Smooth muscle cell (in vitro differentiated cells): ENCODE data around the gene FAM107A. TPM values are rescaled to one million over a fixed set of nuclear protein-coding genes. Genes with fewer than 3 reads are reported as not detected.

ENCODE experiments used
- DNase-seq: peaks from one replicate; lab custom pipeline; 2025; ENCODE audit not compliant: unreplicated experiment; lab: John Stamatoyannopoulos, UW
- H2AFZ ChIP-seq: fragments of 200-600 bp; sonication (generic); 2 replicates; pipeline ENCODE4 v1.6.0; 2016; ENCODE audit warnings: antibody characterized with exemption, low read depth, mild to moderate bottlenecking
- H3F3A ChIP-seq: fragments of 200-600 bp; sonication (generic); 2 replicates; pipeline ENCODE4 v1.6.0; 2017; ENCODE audit warnings: antibody characterized with exemption, low read depth
- H3K27ac ChIP-seq: fragments of 200-600 bp; sonication (generic); 2 replicates; pipeline ENCODE4 v1.5.1; 2016; ENCODE audit warnings: low read depth, mild to moderate bottlenecking
- H3K27me3 ChIP-seq: fragments of 200-600 bp; sonication (generic); 2 replicates; pipeline ENCODE4 v1.6.1; 2016; ENCODE audit warnings: low read depth, mild to moderate bottlenecking
- H3K36me3 ChIP-seq: fragments of 200-600 bp; sonication (generic); 2 replicates; pipeline ENCODE4 v1.5.1; 2016; ENCODE audit warnings: low read depth
- H3K4me1 ChIP-seq: fragments of 200-600 bp; sonication (generic); 2 replicates; pipeline ENCODE4 v1.5.1; 2016; ENCODE audit warnings: low read depth
- H3K4me2 ChIP-seq: fragments of 200-600 bp; sonication (generic); 2 replicates; pipeline ENCODE4 v1.6.0; 2016; ENCODE audit warnings: mild to moderate bottlenecking
- H3K4me3 ChIP-seq: fragments of 200-600 bp; sonication (generic); 2 replicates; pipeline ENCODE4 v1.5.1; 2016; ENCODE audit warnings: mild to moderate bottlenecking
- H3K79me2 ChIP-seq: fragments of 200-600 bp; sonication (generic); 2 replicates; pipeline ENCODE4 v1.6.0; 2016; ENCODE audit warnings: low read depth, mild to moderate bottlenecking
- H3K9ac ChIP-seq: fragments of 200-600 bp; sonication (generic); 2 replicates; pipeline ENCODE4 v1.6.0; 2016; ENCODE audit warnings: low read depth
- H3K9me3 ChIP-seq: fragments of 200-600 bp; sonication (generic); replicated peaks from 2 replicates; pipeline ENCODE4 v1.5.1; 2016; ENCODE audit warnings: low read depth
- H4K20me1 ChIP-seq: fragments of 200-600 bp; sonication (generic); 2 replicates; pipeline ENCODE4 v1.6.0; 2016; ENCODE audit warnings: low read depth
- CTCF ChIP-seq: fragments of 200-600 bp; sonication (generic); IDR thresholded peaks from 2 replicates; pipeline ENCODE4 v1.5.1; 2017; ENCODE audit warnings: borderline replicate concordance, mild to moderate bottlenecking, antibody characterized with exemption; ENCODE audit not compliant: insufficient read depth, poor library complexity, severe bottlenecking
- WGBS: methylation state at CpG from one replicate; pipeline ENCODE4 v1.1.7; 2016; ENCODE audit warnings: low lambda C conversion rate; 5-methylcytosine and 5-hydroxymethylcytosine counted together
- polyA plus RNA-seq: library from polyadenylated mRNA; unstranded; fragments of >200 nt; fragmentation: Nextera tagmentation; extraction: Ambion mirVana; gene quantifications from 2 replicates; pipeline ENCODE4 v1.2.1, GENCODE V29; 2016
- total RNA-seq: library from RNA; depleted of rRNA; stranded (reverse); fragments of >200 nt; gene quantifications from 2 replicates; pipeline ENCODE4 v1.2.3, GENCODE V29; 2014

The FAM107A gene
- total and polyA plus RNA-seq, 2 experiments from 2014 or later = not detected

GRCh38 chr3:58591517-58592510 lies 14.6 kb upstream of the FAM107A start:
- no peaks in the 10 kb centered on the region for H3K36me3 ChIP-seq
- H3K27me3 ChIP-seq = peaks cover 12% of the 10 kb centered on the region
- no peaks in the 10 kb centered on the region for H4K20me1 ChIP-seq
- H3F3A ChIP-seq = no peaks in the 10 kb centered on the region
- H3K4me2 ChIP-seq = no peak overlapping the region
- H3K79me2 ChIP-seq = no peaks in the 10 kb centered on the region
- H2AFZ ChIP-seq = no peak overlapping the region
- WGBS = 75% methylated on average over 6 of the region's 6 CpGs
- H3K4me1 ChIP-seq = no peaks in the 10 kb centered on the region
- H3K9me3 ChIP-seq = no peaks in the 10 kb centered on the region
- no peak for TF ChIP-seq CTCF
- H3K9ac ChIP-seq = no peak overlapping the region
- DNase-seq = no peak
- no peak overlapping the region for H3K4me3 ChIP-seq
- no peak overlapping the region for H3K27ac ChIP-seq

GRCh38 chr3:58588030-58588614 lies 10.9 kb upstream of the FAM107A start:
- Histone ChIP-seq H3K4me3 (no peak overlapping the region), H3F3A (no peaks in the 10 kb centered on the region), H3K4me1 (peaks cover 12% of the 10 kb centered on the region), H2AFZ (no peak overlapping the region), H3K36me3 (no peaks in the 10 kb centered on the region), H4K20me1 (no peaks in the 10 kb centered on the region), H3K4me2 (no peak overlapping the region), H3K9ac (no peak overlapping the region), H3K27me3 (peaks cover 44% of the 10 kb centered on the region), H3K79me2 (no peaks in the 10 kb centered on the region), H3K27ac (no peak overlapping the region), H3K9me3 (no peaks in the 10 kb centered on the region)
- DNase-seq = peak; percentile 1
- no peak for TF ChIP-seq CTCF
- WGBS = 30% methylated on average over 3 of the region's 3 CpGs

- Histone ChIP-seq H3F3A (no peaks in the 10 kb centered on the region), H3K9me3 (no peaks in the 10 kb centered on the region), H3K27me3 (peaks cover 44% of the 10 kb centered on the region), H2AFZ (no peak overlapping the region), H3K27ac (no peak overlapping the region), H3K4me3 (no peak overlapping the region), H3K79me2 (no peaks in the 10 kb centered on the region), H3K4me1 (peaks cover 12% of the 10 kb centered on the region), H3K36me3 (no peaks in the 10 kb centered on the region), H4K20me1 (no peaks in the 10 kb centered on the region), H3K9ac (no peak overlapping the region), H3K4me2 (peak overlapping the region; percentile 44)
- DNase-seq = no peak
- TF ChIP-seq CTCF = no peak
- WGBS = 16% methylated on average over 28 of the region's 44 CpGs
Measured at GRCh38 chr3:58586776-58587192, 9.6 kb upstream of the FAM107A start.
